Mesendoderm (in vitro differentiated cells): ENCODE measurements around the gene APOD.

Source experiments
- DNase-seq: peaks from one replicate; pipeline ENCODE4 v3.0.0; 2013
- H2AK5ac ChIP-seq: 2 replicates; pipeline ENCODE4 v1.6.1; 2013; ENCODE audit warnings: low read length, inconsistent platforms
- H2BK120ac ChIP-seq: 2 replicates; pipeline ENCODE4 v1.6.1; 2013; ENCODE audit warnings: low read depth, mild to moderate bottlenecking, low read length, moderate library complexity, mixed read lengths
- H2BK15ac ChIP-seq: replicated peaks from 2 replicates; pipeline ENCODE4 v1.6.1; 2013; ENCODE audit warnings: low read depth, mild to moderate bottlenecking, moderate library complexity
- H2BK5ac ChIP-seq: 2 replicates; pipeline ENCODE4 v1.6.1; 2013; ENCODE audit warnings: low read length, inconsistent platforms
- H3K18ac ChIP-seq: 2 replicates; pipeline ENCODE4 v1.6.1; 2013; ENCODE audit warnings: mild to moderate bottlenecking, low read length, mixed read lengths
- H3K23ac ChIP-seq: one replicate; pipeline ENCODE4 v1.6.1; 2013; ENCODE audit warnings: low read length
- H3K27ac ChIP-seq: 2 replicates; pipeline ENCODE4 v1.5.1; 2013; ENCODE audit warnings: low read depth, mild to moderate bottlenecking, inconsistent platforms, low read length, moderate library complexity
- H3K27me3 ChIP-seq: 2 replicates; pipeline ENCODE4 v1.6.1; 2013; ENCODE audit warnings: low read length, control low read depth, mild to moderate bottlenecking, inconsistent platforms; ENCODE audit not compliant: insufficient read depth, poor library complexity
- H3K36me3 ChIP-seq: 2 replicates; pipeline ENCODE4 v1.6.1; 2013; ENCODE audit warnings: low read length, inconsistent platforms; ENCODE audit not compliant: control insufficient read depth, insufficient read depth
- H3K4ac ChIP-seq: one replicate; pipeline ENCODE4 v1.6.1; 2013; ENCODE audit warnings: low read depth, mild to moderate bottlenecking, low read length, moderate library complexity
- H3K4me1 ChIP-seq: 2 replicates; pipeline ENCODE4 v1.6.1; 2013; ENCODE audit warnings: low read depth, low read length, inconsistent platforms; ENCODE audit not compliant: control insufficient read depth
- H3K4me2 ChIP-seq: 2 replicates; pipeline ENCODE4 v1.6.1; 2013; ENCODE audit warnings: low read length
- H3K4me3 ChIP-seq: 2 replicates; pipeline ENCODE4 v1.5.1; 2013; ENCODE audit warnings: mild to moderate bottlenecking, low read length
- H3K56ac ChIP-seq: one replicate; pipeline ENCODE4 v1.6.1; 2013; ENCODE audit warnings: low read length
- H3K79me1 ChIP-seq: 2 replicates; pipeline ENCODE4 v1.6.1; 2013; ENCODE audit warnings: low read length, inconsistent platforms
- H3K79me2 ChIP-seq: 2 replicates; pipeline ENCODE4 v1.6.1; 2013; ENCODE audit warnings: mild to moderate bottlenecking, low read length; ENCODE audit not compliant: control insufficient read depth, insufficient read depth
- H3K9ac ChIP-seq: 2 replicates; pipeline ENCODE4 v1.6.1; 2013; ENCODE audit warnings: low read length, inconsistent platforms
- H4K5ac ChIP-seq: one replicate; pipeline ENCODE4 v1.6.1; 2013; ENCODE audit warnings: low read length
- H4K8ac ChIP-seq: one replicate; pipeline ENCODE4 v1.6.1; 2013; ENCODE audit warnings: low read depth, mild to moderate bottlenecking, control low read depth, low read length, moderate library complexity
- WGBS: extraction: QIAGEN DNeasy Blood & Tissue Kit; methylation state at CpG from one replicate; pipeline ENCODE4 v1.1.7; 2013; ENCODE audit warnings: low lambda C conversion rate, missing lambda C conversion rate; ENCODE audit not compliant: insufficient coverage; ENCODE audit errors: extremely low coverage; 5-methylcytosine and 5-hydroxymethylcytosine counted together

APOD gene

GRCh38 chr3:195570344-195570743 lies 13.4 kb downstream of the APOD start:
- no peak overlapping the region for H3K27ac ChIP-seq
- no peak for DNase-seq
- no peak overlapping the region for H3K18ac ChIP-seq
- H3K4me2 ChIP-seq = no peak overlapping the region
- H4K5ac ChIP-seq = no peak overlapping the region
- no peak overlapping the region for H2BK5ac ChIP-seq
- H3K79me1 ChIP-seq = no peaks in the 10 kb centered on the region
- no peak overlapping the region for H3K4me3 ChIP-seq
- H3K9ac ChIP-seq = no peak overlapping the region
- H3K4me1 ChIP-seq = no peaks in the 10 kb centered on the region
- no peaks in the 10 kb centered on the region for H3K36me3 ChIP-seq
- H2BK120ac ChIP-seq = no peak overlapping the region
- H2AK5ac ChIP-seq = no peak overlapping the region
- WGBS = no CpG with 5 or more reads among the region's 6 CpGs
- no peak overlapping the region for H4K8ac ChIP-seq
- H3K27me3 ChIP-seq = no peaks in the 10 kb centered on the region
- H3K56ac ChIP-seq = no peak overlapping the region
- no peak overlapping the region for H3K23ac ChIP-seq
- no peak overlapping the region for H3K4ac ChIP-seq
- H2BK15ac ChIP-seq = no peak overlapping the region
- H3K79me2 ChIP-seq = no peaks in the 10 kb centered on the region

GRCh38 chr3:195568630-195569029 lies 15.1 kb downstream of the APOD start:
- Histone ChIP-seq H4K5ac (no peak overlapping the region), H2BK5ac (no peak overlapping the region), H2BK15ac (no peak overlapping the region), H3K27ac (no peak overlapping the region), H2AK5ac (no peak overlapping the region), H3K4me1 (no peaks in the 10 kb centered on the region), H3K27me3 (no peaks in the 10 kb centered on the region), H4K8ac (no peak overlapping the region), H2BK120ac (no peak overlapping the region), H3K4me3 (no peak overlapping the region), H3K4ac (no peak overlapping the region), H3K4me2 (no peak overlapping the region), H3K79me1 (no peaks in the 10 kb centered on the region), H3K79me2 (no peaks in the 10 kb centered on the region), H3K36me3 (no peaks in the 10 kb centered on the region), H3K56ac (no peak overlapping the region), H3K9ac (no peak overlapping the region), H3K18ac (no peak overlapping the region), H3K23ac (no peak overlapping the region)
- DNase-seq = no peak
- no CpG with 5 or more reads among the region's 5 CpGs for WGBS

- no peaks in the 10 kb centered on the region for H3K36me3 ChIP-seq
- H3K27me3 ChIP-seq = no peaks in the 10 kb centered on the region
- H3K4ac ChIP-seq = no peak overlapping the region
- no peak overlapping the region for H2BK5ac ChIP-seq
- H3K9ac ChIP-seq = no peak overlapping the region
- no peak overlapping the region for H3K4me3 ChIP-seq
- no peak overlapping the region for H4K5ac ChIP-seq
- H3K27ac ChIP-seq = no peak overlapping the region
- DNase-seq = no peak
- no peaks in the 10 kb centered on the region for H3K79me1 ChIP-seq
- no peaks in the 10 kb centered on the region for H3K4me1 ChIP-seq
- no peak overlapping the region for H3K23ac ChIP-seq
- H3K4me2 ChIP-seq = no peak overlapping the region
- no peak overlapping the region for H3K56ac ChIP-seq
- no peak overlapping the region for H2BK15ac ChIP-seq
- no peak overlapping the region for H4K8ac ChIP-seq
- no peaks in the 10 kb centered on the region for H3K79me2 ChIP-seq
- no peak overlapping the region for H2AK5ac ChIP-seq
- 100% methylated on average over 1 of the region's 6 CpGs for WGBS
- H2BK120ac ChIP-seq = no peak overlapping the region
- no peak overlapping the region for H3K18ac ChIP-seq
These were observed 16.9 kb downstream of the APOD start for GRCh38 chr3:195566797-195567196.

- Histone ChIP-seq H3K27ac (no peak overlapping the region), H3K4me3 (no peak overlapping the region), H3K56ac (no peak overlapping the region), H3K9ac (no peak overlapping the region), H3K4me2 (no peak overlapping the region), H3K79me1 (no peaks in the 10 kb centered on the region), H2BK120ac (no peak overlapping the region), H2BK15ac (no peak overlapping the region), H2BK5ac (no peak overlapping the region), H3K18ac (no peak overlapping the region), H4K5ac (no peak overlapping the region), H3K23ac (no peak overlapping the region), H3K79me2 (no peaks in the 10 kb centered on the region), H3K4me1 (no peaks in the 10 kb centered on the region), H3K27me3 (no peaks in the 10 kb centered on the region), H3K36me3 (no peaks in the 10 kb centered on the region), H2AK5ac (no peak overlapping the region), H3K4ac (no peak overlapping the region), H4K8ac (no peak overlapping the region)
- no peak for DNase-seq
- no CpG with 5 or more reads among the region's 7 CpGs for WGBS
These were observed 18.0 kb downstream of the APOD start for GRCh38 chr3:195565716-195566115.

- Histone ChIP-seq H3K56ac (no peak overlapping the region), H2BK120ac (no peak overlapping the region), H3K4me2 (no peak overlapping the region), H3K23ac (no peak overlapping the region), H2AK5ac (no peak overlapping the region), H3K4ac (no peak overlapping the region), H3K79me2 (no peaks in the 10 kb centered on the region), H4K5ac (no peak overlapping the region), H3K36me3 (no peaks in the 10 kb centered on the region), H3K4me1 (no peaks in the 10 kb centered on the region), H2BK5ac (no peak overlapping the region), H3K4me3 (no peak overlapping the region), H3K18ac (no peak overlapping the region), H3K79me1 (no peaks in the 10 kb centered on the region), H3K27me3 (no peaks in the 10 kb centered on the region), H4K8ac (no peak overlapping the region), H3K9ac (no peak overlapping the region), H3K27ac (no peak overlapping the region), H2BK15ac (no peak overlapping the region)
- no CpG with 5 or more reads among the region's 4 CpGs for WGBS
- no peak for DNase-seq
These were observed 20.4 kb downstream of the APOD start for GRCh38 chr3:195563317-195563716.

- Histone ChIP-seq H3K36me3 (no peaks in the 10 kb centered on the region), H2AK5ac (no peak overlapping the region), H3K4me2 (no peak overlapping the region), H3K9ac (no peak overlapping the region), H3K4me1 (no peaks in the 10 kb centered on the region), H3K27ac (no peak overlapping the region), H3K4me3 (no peak overlapping the region), H3K18ac (no peak overlapping the region), H2BK120ac (no peak overlapping the region), H3K23ac (no peak overlapping the region), H2BK15ac (no peak overlapping the region), H2BK5ac (no peak overlapping the region), H4K8ac (no peak overlapping the region), H3K4ac (no peak overlapping the region), H3K79me1 (no peaks in the 10 kb centered on the region), H3K79me2 (no peaks in the 10 kb centered on the region), H3K56ac (no peak overlapping the region), H3K27me3 (no peaks in the 10 kb centered on the region), H4K5ac (no peak overlapping the region)
- WGBS = no CpG with 5 or more reads among the region's 4 CpGs
- DNase-seq = peak; percentile 40
These were observed 23.9 kb downstream of the APOD start for GRCh38 chr3:195559723-195560409.
